Activated CD8-positive, alpha-beta T cell treated with anti-CD3 and anti-CD28 coated beads for 36 hours (primary cell): Measurements from ENCODE around the gene SRSF7. TPM values are rescaled to one million over a fixed set of nuclear protein-coding genes. Genes with fewer than 3 reads are reported as not detected.

ENCODE experiments used
- ATAC-seq: fragments of 200-7000 bp; cut with Tn5 transposase; one replicate; pipeline ENCODE4 v1.10.0; 2021; ENCODE audit warnings: mild to moderate bottlenecking, moderate library complexity
- CTCF ChIA-PET: fragments of 350-600 bp; sonication (Branson Sonifier 250); formaldehyde crosslinking; loops from one replicate; lab custom pipeline; 2021; ENCODE audit warnings: antibody characterized with exemption; lab: Charles Lee
- POLR2A ChIA-PET: fragments of 350-600 bp; sonication (Branson Sonifier 250); formaldehyde crosslinking; loops from one replicate; lab custom pipeline; 2021; ENCODE audit warnings: antibody characterized with exemption; lab: Charles Lee
- DNase-seq: peaks from one replicate; pipeline ENCODE4 v3.0.0-alpha.2; 2020
- H3K27ac Mint-ChIP-seq: one replicate; pipeline ENCODE4 v1.8.0; 2021; ENCODE audit warnings: mild to moderate bottlenecking, mixed read lengths
- H3K27me3 Mint-ChIP-seq: one replicate; pipeline ENCODE4 v1.8.0; 2021; ENCODE audit warnings: mixed read lengths
- H3K36me3 Mint-ChIP-seq: one replicate; pipeline ENCODE4 v1.8.0; 2021; ENCODE audit warnings: low read depth, mixed read lengths
- H3K4me1 Mint-ChIP-seq: one replicate; pipeline ENCODE4 v1.8.0; 2021; ENCODE audit warnings: low read depth, mixed read lengths
- H3K4me3 Mint-ChIP-seq: one replicate; pipeline ENCODE4 v1.8.0; 2021; ENCODE audit warnings: mild to moderate bottlenecking, moderate library complexity, mixed read lengths
- H3K9me3 Mint-ChIP-seq: one replicate; pipeline ENCODE4 v1.8.0; 2021; ENCODE audit warnings: mixed read lengths
- intact Hi-C: fragments of 100-400 bp; cut with micrococcal nuclease; formaldehyde crosslinking; loops from one replicate; pipeline ENCODE4 v1.10.0; 2022
- total RNA-seq, 2 experiments: library from RNA; stranded (reverse); gene quantifications; one replicate each; pipeline ENCODE4 v1.2.3, GENCODE V29; 2021
- TF ChIP-seq, protein P1 (sequence below): fragments of 200-600 bp; IDR thresholded peaks from one replicate; pipeline ENCODE4 v1.8.0; 2022; ENCODE audit warnings: antibody characterized with exemption, mild to moderate bottlenecking

SRSF7 gene
- total RNA-seq, 2 experiments from 2014 or later: 320 to 333 TPM

DNA sequence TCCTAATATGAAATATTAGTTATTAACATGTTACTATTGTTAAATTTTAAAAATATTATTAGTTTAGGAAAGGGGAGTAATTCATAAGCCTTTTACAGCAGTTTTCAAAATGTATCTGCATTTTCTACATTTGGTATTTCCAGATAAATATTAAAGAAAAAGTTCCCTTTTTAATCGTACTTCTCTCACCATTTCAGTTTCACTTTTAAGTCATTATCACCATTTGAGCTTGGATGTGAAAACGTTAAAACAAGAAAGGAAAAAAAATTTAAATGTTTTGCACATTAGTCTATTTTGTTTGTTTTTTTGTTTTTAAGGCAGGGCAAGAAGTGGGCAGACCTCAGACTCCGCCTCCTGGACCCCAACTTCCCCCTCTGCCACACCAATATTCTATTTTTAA is 3.3 kb upstream of the SRSF7 start:
- no peak for DNase-seq
- Mint-ChIP-seq H3K9me3 (no peaks in the 10 kb centered on the region), H3K27ac (peak overlapping the region; percentile 81), H3K27me3 (peaks cover 3% of the 10 kb centered on the region), H3K36me3 (peaks cover 17% of the 10 kb centered on the region), H3K4me3 (peak overlapping the region; percentile 65), H3K4me1 (peaks cover 14% of the 10 kb centered on the region)
- POLR2A ChIA-PET: interaction anchor here (0.6 to 1.2 kb wide), 2 partner anchors 8 to 21 kb away, joined by 4 to 5 read pairs; no protein-coding TSS in a partner anchor
- intact Hi-C loops: no loop called here
- ATAC-seq: no peak
- CTCF ChIA-PET: interaction anchor here (0.6 to 1.0 kb wide), 2 partner anchors 10 to 174 kb away, joined by 3 read pairs; no protein-coding TSS in a partner anchor
- TF ChIP-seq, protein P1, sequence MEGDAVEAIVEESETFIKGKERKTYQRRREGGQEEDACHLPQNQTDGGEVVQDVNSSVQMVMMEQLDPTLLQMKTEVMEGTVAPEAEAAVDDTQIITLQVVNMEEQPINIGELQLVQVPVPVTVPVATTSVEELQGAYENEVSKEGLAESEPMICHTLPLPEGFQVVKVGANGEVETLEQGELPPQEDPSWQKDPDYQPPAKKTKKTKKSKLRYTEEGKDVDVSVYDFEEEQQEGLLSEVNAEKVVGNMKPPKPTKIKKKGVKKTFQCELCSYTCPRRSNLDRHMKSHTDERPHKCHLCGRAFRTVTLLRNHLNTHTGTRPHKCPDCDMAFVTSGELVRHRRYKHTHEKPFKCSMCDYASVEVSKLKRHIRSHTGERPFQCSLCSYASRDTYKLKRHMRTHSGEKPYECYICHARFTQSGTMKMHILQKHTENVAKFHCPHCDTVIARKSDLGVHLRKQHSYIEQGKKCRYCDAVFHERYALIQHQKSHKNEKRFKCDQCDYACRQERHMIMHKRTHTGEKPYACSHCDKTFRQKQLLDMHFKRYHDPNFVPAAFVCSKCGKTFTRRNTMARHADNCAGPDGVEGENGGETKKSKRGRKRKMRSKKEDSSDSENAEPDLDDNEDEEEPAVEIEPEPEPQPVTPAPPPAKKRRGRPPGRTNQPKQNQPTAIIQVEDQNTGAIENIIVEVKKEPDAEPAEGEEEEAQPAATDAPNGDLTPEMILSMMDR: no peak

DNA sequence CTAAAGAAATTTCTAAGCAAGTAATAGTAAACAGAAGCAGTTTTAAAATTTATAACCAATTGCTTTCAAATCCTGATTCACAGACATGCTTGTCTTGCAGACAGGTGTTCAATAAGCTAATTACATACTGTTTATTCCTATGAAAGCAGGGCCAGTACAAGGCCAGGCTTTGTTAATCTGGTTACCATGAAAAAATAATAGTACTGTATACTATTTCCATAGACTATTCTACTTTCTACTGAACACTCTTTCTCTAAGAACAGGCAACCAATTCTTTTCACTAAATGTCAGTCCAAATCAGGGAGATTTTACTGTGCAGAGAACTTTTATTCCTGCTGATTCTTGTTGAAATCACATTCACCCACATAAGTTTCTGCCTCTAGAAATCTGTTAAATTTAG is 2.9 kb upstream of the SRSF7 start:
- TF ChIP-seq, protein P1: no peak
- Mint-ChIP-seq H3K27me3 (peaks cover 3% of the 10 kb centered on the region), H3K27ac (peak overlapping the region; percentile 76), H3K4me1 (peaks cover 15% of the 10 kb centered on the region), H3K36me3 (peaks cover 21% of the 10 kb centered on the region), H3K4me3 (peak overlapping the region; percentile 57), H3K9me3 (no peaks in the 10 kb centered on the region)
- ATAC-seq (no peak), DNase-seq (no peak)
- intact Hi-C loops: no loop called here
- ChIA-PET POLR2A (interaction anchor here (0.6 to 6.6 kb wide), 3 partner anchors 8 to 22 kb away, joined by 4 to 97 read pairs (median 5); no protein-coding TSS in a partner anchor), CTCF (interaction anchor here (0.6 to 1.0 kb wide), 2 partner anchors 10 to 173 kb away, joined by 3 read pairs; no protein-coding TSS in a partner anchor)

DNA sequence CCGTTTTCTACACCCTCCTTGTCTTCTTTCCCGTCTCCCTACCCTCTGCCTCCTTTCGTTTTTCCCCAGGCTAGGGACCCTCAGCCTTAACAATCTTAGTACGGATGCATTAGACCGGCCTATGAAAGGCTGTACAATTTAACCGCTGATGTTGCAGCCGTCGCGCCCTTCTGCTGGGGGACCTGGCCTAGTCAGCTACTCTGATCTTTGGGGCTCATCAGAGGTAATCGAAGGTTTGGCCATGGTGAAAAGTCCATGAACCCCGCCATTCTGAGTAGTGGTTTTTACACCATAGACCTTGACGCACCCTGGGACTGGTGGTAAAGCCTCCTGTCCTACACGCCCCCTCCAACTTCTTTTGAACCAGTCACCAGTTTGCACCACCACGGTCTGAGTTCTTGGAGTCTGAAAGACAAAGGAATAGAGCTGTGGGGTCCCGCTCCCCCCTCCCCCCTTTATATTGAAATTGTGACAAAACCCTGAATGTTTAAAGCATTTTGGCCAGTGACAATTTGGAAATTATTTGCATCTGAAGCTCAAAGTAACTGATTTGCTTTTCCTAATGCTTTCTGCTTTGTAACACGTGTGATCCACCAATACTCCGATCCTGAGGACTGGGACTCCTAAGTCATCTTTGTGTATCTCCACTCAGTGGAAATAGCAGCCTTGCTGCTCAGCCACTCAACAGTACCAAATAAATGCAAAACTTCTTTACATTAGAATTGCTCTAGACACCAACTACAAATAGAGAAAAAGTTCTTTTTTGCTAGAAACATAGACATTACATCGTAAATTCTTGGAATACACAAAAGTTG is 642 bp upstream of the SRSF7 start:
- ChIA-PET CTCF (interaction anchor here (0.6 to 1.6 kb wide), 8 partner anchors 11 to 215 kb away, joined by 3 to 6 read pairs (median 3); partner anchors contain the start of gene HNRNPLL), POLR2A (interaction anchor here (0.5 to 12.8 kb wide), 46 partner anchors 10 to 467 kb away, joined by 3 to 209 read pairs (median 4); partner anchors contain the start of genes GALM, GEMIN6, HNRNPLL and SOS1)
- Mint-ChIP-seq H3K27ac (peak overlapping the region; percentile 100), H3K4me3 (peak overlapping the region; percentile 95), H3K36me3 (peaks cover 43% of the 10 kb centered on the region), H3K27me3 (peaks cover 3% of the 10 kb centered on the region), H3K4me1 (peaks cover 36% of the 10 kb centered on the region), H3K9me3 (no peaks in the 10 kb centered on the region)
- TF ChIP-seq, protein P1: no peak
- ATAC-seq (peak; percentile 35), DNase-seq (peak; percentile 64)
- intact Hi-C loops: no loop called here

DNA sequence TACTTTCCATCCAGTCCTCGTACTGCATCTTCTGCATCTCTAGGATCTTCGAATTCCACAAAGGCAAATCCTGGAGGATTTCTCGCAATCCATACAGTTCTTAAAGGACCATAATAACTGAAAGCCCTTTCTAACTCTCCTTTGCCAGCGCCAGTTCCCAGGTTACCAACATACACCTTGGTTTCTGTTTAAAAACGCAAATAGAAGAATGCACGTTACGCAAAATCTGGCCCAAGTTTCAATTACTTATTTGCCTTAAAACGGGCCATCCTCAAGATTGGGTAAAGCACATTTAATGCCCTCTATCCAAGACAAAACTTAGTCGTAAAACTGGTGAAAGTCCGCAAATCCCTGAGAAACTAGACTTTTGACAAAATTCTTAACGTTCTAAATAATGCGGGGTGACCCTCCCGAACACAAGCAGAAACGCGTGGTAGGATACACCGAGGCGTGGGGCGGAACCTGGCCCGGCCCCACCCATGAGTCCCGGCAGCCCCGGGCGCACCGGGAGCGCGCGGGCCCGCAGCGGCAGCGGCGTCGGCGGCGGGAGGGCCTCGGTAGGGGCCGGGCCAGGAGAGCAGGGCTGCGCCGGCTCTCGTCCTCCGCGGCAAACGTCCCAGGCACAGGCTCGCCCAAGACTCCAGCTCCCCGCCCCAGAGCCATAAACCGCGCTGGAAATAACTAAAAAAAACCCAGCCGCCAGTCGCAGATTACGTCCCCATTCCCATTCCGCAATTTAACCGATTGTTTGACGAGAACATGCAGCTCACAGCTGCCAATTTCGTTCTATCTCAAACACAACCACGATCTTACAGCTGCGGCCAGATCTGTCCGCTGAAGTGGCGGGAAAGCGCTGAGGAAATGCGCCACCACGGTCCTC is 910 bp downstream of the SRSF7 start:
- H3K9me3 Mint-ChIP-seq: no peaks in the 10 kb centered on the region
- TF ChIP-seq, protein P1: no peak
- peaks cover 3% of the 10 kb centered on the region for H3K27me3 Mint-ChIP-seq
- peak overlapping the region; percentile 100 for H3K27ac Mint-ChIP-seq
- peaks cover 52% of the 10 kb centered on the region for H3K4me1 Mint-ChIP-seq
- ATAC-seq (peak; percentile 15), DNase-seq (peak; percentile 61)
- POLR2A ChIA-PET: interaction anchor here (0.6 to 12.8 kb wide), 44 partner anchors 9 to 469 kb away, joined by 3 to 209 read pairs (median 4); partner anchors contain the start of genes GALM, GEMIN6, HNRNPLL and SOS1
- peaks cover 59% of the 10 kb centered on the region for H3K36me3 Mint-ChIP-seq
- intact Hi-C loops: no loop called here
- H3K4me3 Mint-ChIP-seq: peak overlapping the region; percentile 95
- CTCF ChIA-PET: interaction anchor here (1.0 to 1.6 kb wide), 5 partner anchors 9 to 160 kb away, joined by 3 to 5 read pairs (median 4); partner anchors contain the start of gene HNRNPLL
